ENCODE measurements around the gene GABRB2. TPM values are rescaled to one million over a fixed set of nuclear protein-coding genes. Genes with fewer than 3 reads are reported as not detected.
"Not testable (repeated sequence)": the region's sequence is repeated elsewhere in the genome, so short reads cannot be mapped to it uniquely, and the experiment has no call there.

The GABRB2 gene
- total and polyA plus RNA-seq, 10 donors: 0.07 to 27.5 (median 9.1) TPM

DNA sequence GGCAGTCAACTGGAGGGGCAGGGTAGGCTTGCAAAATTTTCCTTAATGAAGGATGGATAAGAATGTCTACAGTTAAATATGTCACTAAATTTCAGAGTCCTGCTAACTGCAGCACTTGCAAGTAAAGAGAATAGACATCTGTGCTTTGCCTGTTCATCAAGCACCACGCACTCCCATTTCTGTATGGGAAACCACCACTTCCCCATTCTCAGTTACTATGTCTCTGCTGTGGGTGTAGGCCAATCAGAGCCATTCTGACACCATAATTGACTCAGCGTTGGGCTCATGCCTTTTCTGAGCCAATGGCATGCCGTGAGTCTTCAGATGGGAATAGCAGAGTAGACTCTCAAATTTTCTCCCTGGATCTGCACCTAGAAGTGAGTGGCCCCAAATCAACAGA is 247.5 kb downstream of the GABRB2 start:
- DNase-seq: no peak
- WGBS, 5 donors: 62 to 82% (median 79%) methylated on average over 3 of the region's 3 CpGs
- no peaks in the 10 kb centered on the region for H3K36me3 ChIP-seq
- H3K27ac ChIP-seq: no peak overlapping the region
- H3K27me3 ChIP-seq (replicated peaks in 1 of 7): no peaks in the 10 kb centered on the region
- no peak for TF ChIP-seq POLR2A (IDR thresholded peaks at IDR 0.05)
- TF ChIP-seq POLR2AphosphoS5 (IDR thresholded peaks at IDR 0.05): no peak
- TF ChIP-seq, protein P1, sequence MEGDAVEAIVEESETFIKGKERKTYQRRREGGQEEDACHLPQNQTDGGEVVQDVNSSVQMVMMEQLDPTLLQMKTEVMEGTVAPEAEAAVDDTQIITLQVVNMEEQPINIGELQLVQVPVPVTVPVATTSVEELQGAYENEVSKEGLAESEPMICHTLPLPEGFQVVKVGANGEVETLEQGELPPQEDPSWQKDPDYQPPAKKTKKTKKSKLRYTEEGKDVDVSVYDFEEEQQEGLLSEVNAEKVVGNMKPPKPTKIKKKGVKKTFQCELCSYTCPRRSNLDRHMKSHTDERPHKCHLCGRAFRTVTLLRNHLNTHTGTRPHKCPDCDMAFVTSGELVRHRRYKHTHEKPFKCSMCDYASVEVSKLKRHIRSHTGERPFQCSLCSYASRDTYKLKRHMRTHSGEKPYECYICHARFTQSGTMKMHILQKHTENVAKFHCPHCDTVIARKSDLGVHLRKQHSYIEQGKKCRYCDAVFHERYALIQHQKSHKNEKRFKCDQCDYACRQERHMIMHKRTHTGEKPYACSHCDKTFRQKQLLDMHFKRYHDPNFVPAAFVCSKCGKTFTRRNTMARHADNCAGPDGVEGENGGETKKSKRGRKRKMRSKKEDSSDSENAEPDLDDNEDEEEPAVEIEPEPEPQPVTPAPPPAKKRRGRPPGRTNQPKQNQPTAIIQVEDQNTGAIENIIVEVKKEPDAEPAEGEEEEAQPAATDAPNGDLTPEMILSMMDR (IDR thresholded peaks at IDR 0.05 in 8 of 11, conservative IDR thresholded peaks at IDR 0.05 in 3 of 11): no peak
- no peaks in the 10 kb centered on the region for H3K4me1 ChIP-seq
- intact Hi-C loops (cut with DNase I; ENCODE audit: low total_unique reads): no loop called here
- H3K9me3 ChIP-seq: peaks cover 0 to 5% (median 0%) of the 10 kb centered on the region in 8 donors
- no peak overlapping the region for H3K4me3 ChIP-seq

DNA sequence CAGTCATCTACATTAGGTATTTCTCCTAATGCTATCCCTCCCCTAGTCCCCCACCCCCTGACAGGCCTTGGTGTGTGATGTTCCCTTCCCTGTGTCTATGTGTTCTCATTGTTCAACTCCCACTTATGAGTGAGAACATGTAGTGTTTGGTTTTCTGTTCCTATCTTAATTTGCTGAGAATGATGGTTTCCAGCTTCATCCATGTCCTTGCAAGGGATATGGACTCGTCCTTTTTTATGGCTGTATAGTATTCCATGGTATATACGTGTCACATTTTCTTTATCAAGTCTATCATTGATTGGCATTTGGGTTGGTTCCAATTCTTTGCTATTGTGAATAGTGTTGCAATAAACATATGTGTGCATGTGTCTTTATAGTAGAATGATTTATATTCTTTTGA is 249.1 kb downstream of the GABRB2 start:
- H3K36me3 ChIP-seq; H3K27ac ChIP-seq; H3K4me1 ChIP-seq; DNase-seq; intact Hi-C loops (cut with DNase I; ENCODE audit: low total_unique reads); H3K27me3 ChIP-seq (replicated peaks in 1 of 7); H3K4me3 ChIP-seq; H3K9me3 ChIP-seq: not testable (repeated sequence)
- 59 to 86% (median 81%) methylated on average over 2 of the region's 2 CpGs for WGBS, 5 donors

DNA sequence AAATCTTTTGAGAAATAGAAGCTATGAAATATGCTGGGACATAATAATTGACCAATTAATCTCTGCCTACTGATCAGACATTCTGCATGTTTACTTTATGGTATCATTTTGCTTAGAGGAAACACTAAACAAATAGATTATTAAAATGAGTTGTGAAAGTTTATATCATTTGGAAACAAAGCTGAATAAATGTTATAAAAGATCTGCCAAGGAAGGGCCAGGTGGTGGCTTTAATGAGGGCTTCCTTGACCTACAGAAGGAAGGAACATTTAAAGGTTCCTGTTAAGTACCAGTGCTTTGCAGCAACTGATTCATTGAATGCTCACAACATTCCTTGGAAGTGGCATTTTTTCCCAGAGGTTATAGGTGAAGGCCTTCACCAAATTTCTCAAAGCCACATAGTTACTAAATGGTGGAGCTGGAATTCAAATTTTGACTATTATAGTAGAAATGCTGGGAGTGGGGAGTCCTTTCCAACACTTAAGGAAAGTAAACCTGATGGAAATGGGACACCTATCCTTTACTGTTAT is 250.7 kb downstream of the GABRB2 start:
- no peaks in the 10 kb centered on the region for H3K36me3 ChIP-seq
- no peak for DNase-seq
- no peak for TF ChIP-seq POLR2AphosphoS5 (IDR thresholded peaks at IDR 0.05)
- no peaks in the 10 kb centered on the region for H3K27me3 ChIP-seq (replicated peaks in 1 of 7)
- H3K4me1 ChIP-seq: no peaks in the 10 kb centered on the region
- no peak overlapping the region for H3K27ac ChIP-seq
- H3K4me3 ChIP-seq: no peak overlapping the region
- intact Hi-C loops (cut with DNase I; ENCODE audit: low total_unique reads): no loop called here
- H3K9me3 ChIP-seq: peaks cover 0 to 5% (median 0%) of the 10 kb centered on the region in 8 donors

DNA sequence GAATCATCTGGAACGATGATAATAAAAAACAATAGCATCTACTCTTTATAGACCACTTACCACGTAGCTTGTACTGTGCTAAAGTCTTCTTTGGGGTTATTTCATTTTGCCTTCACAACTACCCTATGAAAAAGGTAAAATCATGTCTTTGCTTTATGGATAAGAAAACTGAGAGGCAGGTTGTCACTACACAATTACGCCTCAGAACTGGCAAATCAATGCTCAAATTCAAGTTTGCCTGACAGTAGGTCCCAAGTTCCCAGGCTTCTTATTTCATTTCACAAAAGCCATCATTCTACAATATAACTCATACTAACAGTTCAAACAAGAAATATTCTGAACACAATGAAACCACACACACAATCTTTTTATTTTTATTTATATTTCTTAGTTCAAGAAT is 258.5 kb downstream of the GABRB2 start:
- intact Hi-C loops (cut with DNase I; ENCODE audit: low total_unique reads): no loop called here
- Histone ChIP-seq H3K4me3 (no peak overlapping the region), H3K36me3 (no peaks in the 10 kb centered on the region), H3K27ac (no peak overlapping the region), H3K9me3 (no peaks in the 10 kb centered on the region), H3K4me1 (no peaks in the 10 kb centered on the region), H3K27me3 (replicated peaks in 1 of 7) (no peaks in the 10 kb centered on the region)
- 68 to 90% (median 85%) methylated on average over 3 of the region's 3 CpGs for WGBS, 5 donors
- TF ChIP-seq POLR2A (IDR thresholded peaks at IDR 0.05): no peak
- no peak for TF ChIP-seq POLR2AphosphoS5 (IDR thresholded peaks at IDR 0.05)
- TF ChIP-seq, protein P1 (IDR thresholded peaks at IDR 0.05 in 8 of 11, conservative IDR thresholded peaks at IDR 0.05 in 3 of 11): no peak
- DNase-seq: no peak

DNA sequence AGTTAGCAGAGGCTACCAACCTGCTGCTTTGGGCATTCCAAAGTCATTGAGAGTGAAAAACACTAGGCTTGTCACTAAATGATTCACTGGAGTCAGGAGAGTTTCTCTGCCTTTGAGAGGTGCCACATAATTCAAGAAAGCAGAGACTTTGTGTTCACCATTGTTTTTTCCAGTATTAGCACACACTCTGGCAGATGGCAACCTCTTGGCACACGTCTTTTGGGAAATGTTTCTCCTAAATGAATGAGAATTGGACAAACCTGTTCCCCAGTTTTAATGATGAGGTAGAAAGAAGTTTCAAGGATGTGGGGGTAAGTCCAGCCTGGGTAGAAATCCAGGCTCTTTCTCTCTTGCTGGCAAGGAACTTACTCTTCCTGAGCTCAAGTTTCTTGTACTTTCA is 259.1 kb downstream of the GABRB2 start:
- 41 to 75% (median 56%) methylated on average over 1 of the region's 1 CpG for WGBS, 5 donors
- intact Hi-C loops (cut with DNase I; ENCODE audit: low total_unique reads): no loop called here

More for the DNA sequence above, 259.1 kb downstream of the GABRB2 start:
- Histone ChIP-seq H3K36me3 (no peaks in the 10 kb centered on the region), H3K4me3 (no peak overlapping the region), H3K27ac (no peak overlapping the region), H3K27me3 (replicated peaks in 1 of 7) (no peaks in the 10 kb centered on the region), H3K4me1 (no peaks in the 10 kb centered on the region), H3K9me3 (no peaks in the 10 kb centered on the region)
- TF ChIP-seq POLR2A (IDR thresholded peaks at IDR 0.05): no peak
- TF ChIP-seq, protein P1 (IDR thresholded peaks at IDR 0.05 in 8 of 11, conservative IDR thresholded peaks at IDR 0.05 in 3 of 11): no peak
- no peak for TF ChIP-seq POLR2AphosphoS5 (IDR thresholded peaks at IDR 0.05)
- DNase-seq: no peak

Measured in spleen (tissue), 11 donors.